Liver (tissue), 3 donors: Measurements from ENCODE around the gene ATAD3C.

Experiments
- EGR1 ChIP-seq, 2 donors: IDR thresholded peaks; 2 replicates each; pipeline ENCODE4 v1.6.1; 2016 to 2018; ENCODE audit warnings: antibody characterized with exemption in 2 of 2, low read depth in 2 of 2
- GABPA ChIP-seq, 2 donors: IDR thresholded peaks in 1 of 2; conservative IDR thresholded peaks in 1 of 2; 2 replicates each; pipeline ENCODE4 v1.6.1; 2016; ENCODE audit warnings: antibody characterized with exemption in 2 of 2, mild to moderate bottlenecking in 1 of 2, moderate library complexity in 1 of 2
- HNF4G ChIP-seq: IDR thresholded peaks from 2 replicates; pipeline ENCODE4 v1.6.1; 2016; ENCODE audit warnings: antibody characterized with exemption
- NR2F2 ChIP-seq: IDR thresholded peaks from 2 replicates; pipeline ENCODE4 v1.6.1; 2016; ENCODE audit warnings: antibody characterized with exemption
- SP1 ChIP-seq: IDR thresholded peaks from 2 replicates; pipeline ENCODE4 v1.6.1; 2018; ENCODE audit warnings: antibody characterized with exemption, mild to moderate bottlenecking
- YY1 ChIP-seq: IDR thresholded peaks from 2 replicates; pipeline ENCODE4 v1.6.1; 2016; ENCODE audit warnings: antibody characterized with exemption, mild to moderate bottlenecking
- TF ChIP-seq, protein P1 (sequence below): fragments of 150-350 bp; IDR thresholded peaks from 2 replicates; pipeline ENCODE4 v1.5.1; 2017; ENCODE audit warnings: improper control_type of control experiment, low read depth, low read length; ENCODE audit not compliant: missing input control
- TF ChIP-seq, protein P2 (sequence below): IDR thresholded peaks from 2 replicates; pipeline ENCODE4 v1.6.1; 2016; ENCODE audit warnings: antibody characterized with exemption, mild to moderate bottlenecking
- TF ChIP-seq, protein P3 (sequence below): IDR thresholded peaks from 2 replicates; pipeline ENCODE4 v1.6.1; 2016; ENCODE audit warnings: antibody characterized with exemption
- TF ChIP-seq, protein P4 (sequence below): IDR thresholded peaks from 2 replicates; pipeline ENCODE4 v1.6.1; 2016; ENCODE audit warnings: antibody characterized with exemption
- donor health status: healthy.
- donor health status: healthy.

DNA sequence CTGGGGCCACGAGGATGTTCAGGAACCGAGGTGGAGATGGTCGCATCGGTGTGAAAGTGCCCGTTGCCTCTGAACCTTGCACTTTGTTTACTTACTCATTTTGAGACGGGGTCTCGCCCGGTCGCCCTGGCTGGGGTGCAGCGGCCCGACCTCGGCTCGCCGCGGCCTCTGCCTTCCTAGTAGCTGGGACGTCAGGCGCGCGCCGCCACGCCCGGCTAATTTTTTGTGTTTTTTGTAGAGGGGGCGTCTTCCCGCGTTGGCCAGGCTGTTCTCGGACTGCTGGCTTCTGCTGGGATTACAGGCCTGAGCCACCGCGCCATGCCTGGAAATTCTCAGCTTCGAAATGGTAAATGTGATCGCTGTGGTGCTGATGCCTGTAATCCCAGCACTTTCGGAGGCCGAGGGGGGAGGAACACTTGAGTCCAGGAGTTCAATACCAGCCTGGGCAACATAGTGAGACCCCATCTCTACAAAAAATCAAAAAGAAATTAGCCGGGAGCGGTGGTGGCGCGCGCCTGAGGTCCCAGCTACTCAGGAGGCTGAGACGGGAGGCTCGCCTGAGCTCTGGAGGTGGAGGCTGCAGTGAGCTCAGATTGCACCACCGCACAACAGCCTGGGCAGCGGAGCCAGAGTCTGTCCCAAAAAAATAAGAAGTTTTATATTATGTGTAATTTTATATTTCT, 41.7 kb upstream of the ATAD3C start:
- TF ChIP-seq NR2F2 (no peak), HNF4G (no peak), YY1 (no peak), GABPA (IDR thresholded peaks at IDR 0.05 in 1 of 2, conservative IDR thresholded peaks at IDR 0.05 in 1 of 2) (no peak), SP1 (no peak), EGR1 (IDR thresholded peaks at IDR 0.05; ENCODE audit: low read depth in 2 of 2) (no peak)
- TF ChIP-seq, protein P1, sequence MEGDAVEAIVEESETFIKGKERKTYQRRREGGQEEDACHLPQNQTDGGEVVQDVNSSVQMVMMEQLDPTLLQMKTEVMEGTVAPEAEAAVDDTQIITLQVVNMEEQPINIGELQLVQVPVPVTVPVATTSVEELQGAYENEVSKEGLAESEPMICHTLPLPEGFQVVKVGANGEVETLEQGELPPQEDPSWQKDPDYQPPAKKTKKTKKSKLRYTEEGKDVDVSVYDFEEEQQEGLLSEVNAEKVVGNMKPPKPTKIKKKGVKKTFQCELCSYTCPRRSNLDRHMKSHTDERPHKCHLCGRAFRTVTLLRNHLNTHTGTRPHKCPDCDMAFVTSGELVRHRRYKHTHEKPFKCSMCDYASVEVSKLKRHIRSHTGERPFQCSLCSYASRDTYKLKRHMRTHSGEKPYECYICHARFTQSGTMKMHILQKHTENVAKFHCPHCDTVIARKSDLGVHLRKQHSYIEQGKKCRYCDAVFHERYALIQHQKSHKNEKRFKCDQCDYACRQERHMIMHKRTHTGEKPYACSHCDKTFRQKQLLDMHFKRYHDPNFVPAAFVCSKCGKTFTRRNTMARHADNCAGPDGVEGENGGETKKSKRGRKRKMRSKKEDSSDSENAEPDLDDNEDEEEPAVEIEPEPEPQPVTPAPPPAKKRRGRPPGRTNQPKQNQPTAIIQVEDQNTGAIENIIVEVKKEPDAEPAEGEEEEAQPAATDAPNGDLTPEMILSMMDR, result no peak
- TF ChIP-seq, protein P2, sequence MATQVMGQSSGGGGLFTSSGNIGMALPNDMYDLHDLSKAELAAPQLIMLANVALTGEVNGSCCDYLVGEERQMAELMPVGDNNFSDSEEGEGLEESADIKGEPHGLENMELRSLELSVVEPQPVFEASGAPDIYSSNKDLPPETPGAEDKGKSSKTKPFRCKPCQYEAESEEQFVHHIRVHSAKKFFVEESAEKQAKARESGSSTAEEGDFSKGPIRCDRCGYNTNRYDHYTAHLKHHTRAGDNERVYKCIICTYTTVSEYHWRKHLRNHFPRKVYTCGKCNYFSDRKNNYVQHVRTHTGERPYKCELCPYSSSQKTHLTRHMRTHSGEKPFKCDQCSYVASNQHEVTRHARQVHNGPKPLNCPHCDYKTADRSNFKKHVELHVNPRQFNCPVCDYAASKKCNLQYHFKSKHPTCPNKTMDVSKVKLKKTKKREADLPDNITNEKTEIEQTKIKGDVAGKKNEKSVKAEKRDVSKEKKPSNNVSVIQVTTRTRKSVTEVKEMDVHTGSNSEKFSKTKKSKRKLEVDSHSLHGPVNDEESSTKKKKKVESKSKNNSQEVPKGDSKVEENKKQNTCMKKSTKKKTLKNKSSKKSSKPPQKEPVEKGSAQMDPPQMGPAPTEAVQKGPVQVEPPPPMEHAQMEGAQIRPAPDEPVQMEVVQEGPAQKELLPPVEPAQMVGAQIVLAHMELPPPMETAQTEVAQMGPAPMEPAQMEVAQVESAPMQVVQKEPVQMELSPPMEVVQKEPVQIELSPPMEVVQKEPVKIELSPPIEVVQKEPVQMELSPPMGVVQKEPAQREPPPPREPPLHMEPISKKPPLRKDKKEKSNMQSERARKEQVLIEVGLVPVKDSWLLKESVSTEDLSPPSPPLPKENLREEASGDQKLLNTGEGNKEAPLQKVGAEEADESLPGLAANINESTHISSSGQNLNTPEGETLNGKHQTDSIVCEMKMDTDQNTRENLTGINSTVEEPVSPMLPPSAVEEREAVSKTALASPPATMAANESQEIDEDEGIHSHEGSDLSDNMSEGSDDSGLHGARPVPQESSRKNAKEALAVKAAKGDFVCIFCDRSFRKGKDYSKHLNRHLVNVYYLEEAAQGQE, result no peak
- TF ChIP-seq, protein P3, sequence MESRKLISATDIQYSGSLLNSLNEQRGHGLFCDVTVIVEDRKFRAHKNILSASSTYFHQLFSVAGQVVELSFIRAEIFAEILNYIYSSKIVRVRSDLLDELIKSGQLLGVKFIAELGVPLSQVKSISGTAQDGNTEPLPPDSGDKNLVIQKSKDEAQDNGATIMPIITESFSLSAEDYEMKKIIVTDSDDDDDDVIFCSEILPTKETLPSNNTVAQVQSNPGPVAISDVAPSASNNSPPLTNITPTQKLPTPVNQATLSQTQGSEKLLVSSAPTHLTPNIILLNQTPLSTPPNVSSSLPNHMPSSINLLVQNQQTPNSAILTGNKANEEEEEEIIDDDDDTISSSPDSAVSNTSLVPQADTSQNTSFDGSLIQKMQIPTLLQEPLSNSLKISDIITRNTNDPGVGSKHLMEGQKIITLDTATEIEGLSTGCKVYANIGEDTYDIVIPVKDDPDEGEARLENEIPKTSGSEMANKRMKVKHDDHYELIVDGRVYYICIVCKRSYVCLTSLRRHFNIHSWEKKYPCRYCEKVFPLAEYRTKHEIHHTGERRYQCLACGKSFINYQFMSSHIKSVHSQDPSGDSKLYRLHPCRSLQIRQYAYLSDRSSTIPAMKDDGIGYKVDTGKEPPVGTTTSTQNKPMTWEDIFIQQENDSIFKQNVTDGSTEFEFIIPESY, result no peak
- TF ChIP-seq, protein P4, sequence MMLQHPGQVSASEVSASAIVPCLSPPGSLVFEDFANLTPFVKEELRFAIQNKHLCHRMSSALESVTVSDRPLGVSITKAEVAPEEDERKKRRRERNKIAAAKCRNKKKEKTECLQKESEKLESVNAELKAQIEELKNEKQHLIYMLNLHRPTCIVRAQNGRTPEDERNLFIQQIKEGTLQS, result no peak
